Neural progenitor cell (in vitro differentiated cells): ENCODE measurements around the gene CTNNA3. TPM values are rescaled to one million over a fixed set of nuclear protein-coding genes. Genes with fewer than 3 reads are reported as not detected.
A peak's percentile ranks its signal among the peaks of the same experiment; 100 is the strongest.
"Not testable (repeated sequence)": the region's sequence is repeated elsewhere in the genome, so short reads cannot be mapped to it uniquely, and the experiment has no call there.

ENCODE experiments used
- DNase-seq: peaks from one replicate; pipeline ENCODE4 v3.0.0-alpha.2; 2016; ENCODE audit warnings: low spot score
- H2AFZ ChIP-seq: fragments of 200-600 bp; sonication (generic); replicated peaks from 2 replicates; pipeline ENCODE4 v1.6.1; 2016; ENCODE audit warnings: antibody characterized with exemption
- H3F3A ChIP-seq: fragments of 200-600 bp; sonication (generic); 2 replicates; pipeline ENCODE4 v1.6.1; 2016; ENCODE audit warnings: antibody characterized with exemption, low read depth
- H3K27ac ChIP-seq: fragments of 200-600 bp; sonication (generic); 2 replicates; pipeline ENCODE4 v1.5.1; 2016; ENCODE audit warnings: mild to moderate bottlenecking
- H3K27me3 ChIP-seq: fragments of 200-600 bp; sonication (generic); 2 replicates; pipeline ENCODE4 v1.6.1; 2016; ENCODE audit warnings: mild to moderate bottlenecking, moderate library complexity
- H3K36me3 ChIP-seq: fragments of 200-600 bp; sonication (generic); 2 replicates; pipeline ENCODE4 v1.5.1; 2016
- H3K4me1 ChIP-seq: fragments of 200-600 bp; sonication (generic); 2 replicates; pipeline ENCODE4 v1.6.1; 2016; ENCODE audit warnings: mixed run types
- H3K4me2 ChIP-seq: fragments of 200-600 bp; sonication (generic); 2 replicates; pipeline ENCODE4 v1.6.1; 2016
- H3K4me3 ChIP-seq: fragments of 200-600 bp; sonication (generic); 2 replicates; pipeline ENCODE4 v1.5.1; 2016
- H3K79me2 ChIP-seq: fragments of 200-600 bp; sonication (generic); 2 replicates; pipeline ENCODE4 v1.6.1; 2016; ENCODE audit warnings: low read depth
- H3K9ac ChIP-seq: fragments of 200-600 bp; sonication (generic); 2 replicates; pipeline ENCODE4 v1.6.1; 2016
- H3K9me3 ChIP-seq: fragments of 200-600 bp; sonication (generic); 2 replicates; pipeline ENCODE4 v1.5.1; 2016; ENCODE audit warnings: low read depth
- H4K20me1 ChIP-seq: fragments of 200-600 bp; sonication (generic); 2 replicates; pipeline ENCODE4 v1.6.1; 2016; ENCODE audit warnings: low read depth
- H3K27ac Mint-ChIP-seq: 3 replicates; pipeline ENCODE4 v1.8.0; 2021; ENCODE audit warnings: mixed read lengths
- H3K27me3 Mint-ChIP-seq: 2 replicates; pipeline ENCODE4 v1.8.0; 2022; ENCODE audit warnings: low read depth, mild to moderate bottlenecking, inconsistent platforms, moderate library complexity, mixed read lengths; ENCODE audit not compliant: insufficient read depth
- H3K36me3 Mint-ChIP-seq: 3 replicates; pipeline ENCODE4 v1.8.0; 2021; ENCODE audit warnings: mixed read lengths
- H3K4me1 Mint-ChIP-seq: 3 replicates; pipeline ENCODE4 v1.8.0; 2021; ENCODE audit warnings: mixed read lengths
- H3K4me3 Mint-ChIP-seq: 3 replicates; pipeline ENCODE4 v1.8.0; 2021; ENCODE audit warnings: mild to moderate bottlenecking, moderate library complexity, mixed read lengths
- H3K9me3 Mint-ChIP-seq: 3 replicates; pipeline ENCODE4 v1.8.0; 2020; ENCODE audit warnings: mixed read lengths
- EZH2 ChIP-seq: fragments of 200-600 bp; sonication (generic); IDR thresholded peaks from 2 replicates; pipeline ENCODE4 v1.6.1; 2017; ENCODE audit warnings: antibody characterized with exemption, mild to moderate bottlenecking, moderate library complexity
- EZH2phosphoT487 ChIP-seq: fragments of 200-600 bp; sonication (generic); IDR thresholded peaks from 2 replicates; pipeline ENCODE4 v1.6.1; 2017; ENCODE audit warnings: antibody characterized with exemption
- total RNA-seq: library from RNA; depleted of rRNA; stranded (reverse); fragments of >200 nt; gene quantifications from 2 replicates; pipeline ENCODE4 v1.2.3, GENCODE V29; 2015; ENCODE audit warnings: low replicate concordance
- TF ChIP-seq, protein P1 (sequence below): fragments of 200-600 bp; sonication (generic); IDR thresholded peaks from 2 replicates; pipeline ENCODE4 v1.5.1; 2017; ENCODE audit warnings: antibody characterized with exemption, mild to moderate bottlenecking

Gene CTNNA3
- total RNA-seq, 1 donor from 2014 or later, result 12.9 TPM

DNA sequence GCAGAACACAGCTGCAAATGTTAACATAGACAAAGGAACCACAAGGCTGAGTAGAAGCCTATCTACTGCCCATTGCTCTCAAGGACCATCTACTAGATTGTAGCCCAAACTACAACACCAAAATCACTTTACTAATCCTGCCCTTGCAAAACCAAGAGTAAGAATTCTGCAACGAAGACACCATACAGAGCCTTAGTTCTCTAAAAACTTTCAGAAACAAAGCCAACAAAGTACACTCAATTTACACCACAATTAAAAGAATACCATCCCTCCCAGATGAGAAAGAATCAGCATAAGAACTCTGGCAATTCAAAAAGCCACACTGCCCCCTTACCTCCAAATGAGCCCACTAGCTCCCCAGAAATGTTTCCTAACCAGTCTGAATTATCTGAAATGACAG is 294.3 kb downstream of the CTNNA3 start:
- H3K4me1 ChIP-seq, result peaks cover 5% of the 10 kb centered on the region
- H4K20me1 ChIP-seq, result no peaks in the 10 kb centered on the region
- no peak overlapping the region for H3K9ac ChIP-seq
- H2AFZ ChIP-seq, result peak overlapping the region; percentile 87
- H3K4me1 Mint-ChIP-seq, result no peaks in the 10 kb centered on the region
- H3K9me3 ChIP-seq, result no peaks in the 10 kb centered on the region
- H3K79me2 ChIP-seq, result no peaks in the 10 kb centered on the region
- H3K27me3 ChIP-seq, result no peaks in the 10 kb centered on the region
- H3K27ac Mint-ChIP-seq, result no peak overlapping the region
- no peak overlapping the region for H3K27ac ChIP-seq
- no peak overlapping the region for H3K4me3 ChIP-seq
- no peak overlapping the region for H3K4me3 Mint-ChIP-seq
- H3K4me2 ChIP-seq, result peak overlapping the region; percentile 18
- DNase-seq, result no peak
- TF ChIP-seq EZH2 (no peak), EZH2phosphoT487 (no peak)
- TF ChIP-seq, protein P1, sequence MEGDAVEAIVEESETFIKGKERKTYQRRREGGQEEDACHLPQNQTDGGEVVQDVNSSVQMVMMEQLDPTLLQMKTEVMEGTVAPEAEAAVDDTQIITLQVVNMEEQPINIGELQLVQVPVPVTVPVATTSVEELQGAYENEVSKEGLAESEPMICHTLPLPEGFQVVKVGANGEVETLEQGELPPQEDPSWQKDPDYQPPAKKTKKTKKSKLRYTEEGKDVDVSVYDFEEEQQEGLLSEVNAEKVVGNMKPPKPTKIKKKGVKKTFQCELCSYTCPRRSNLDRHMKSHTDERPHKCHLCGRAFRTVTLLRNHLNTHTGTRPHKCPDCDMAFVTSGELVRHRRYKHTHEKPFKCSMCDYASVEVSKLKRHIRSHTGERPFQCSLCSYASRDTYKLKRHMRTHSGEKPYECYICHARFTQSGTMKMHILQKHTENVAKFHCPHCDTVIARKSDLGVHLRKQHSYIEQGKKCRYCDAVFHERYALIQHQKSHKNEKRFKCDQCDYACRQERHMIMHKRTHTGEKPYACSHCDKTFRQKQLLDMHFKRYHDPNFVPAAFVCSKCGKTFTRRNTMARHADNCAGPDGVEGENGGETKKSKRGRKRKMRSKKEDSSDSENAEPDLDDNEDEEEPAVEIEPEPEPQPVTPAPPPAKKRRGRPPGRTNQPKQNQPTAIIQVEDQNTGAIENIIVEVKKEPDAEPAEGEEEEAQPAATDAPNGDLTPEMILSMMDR, result no peak
- no peaks in the 10 kb centered on the region for H3K27me3 Mint-ChIP-seq
- H3F3A ChIP-seq, result no peaks in the 10 kb centered on the region
- no peaks in the 10 kb centered on the region for H3K36me3 ChIP-seq
- H3K36me3 Mint-ChIP-seq, result no peaks in the 10 kb centered on the region
- H3K9me3 Mint-ChIP-seq, result peaks cover 12% of the 10 kb centered on the region

DNA sequence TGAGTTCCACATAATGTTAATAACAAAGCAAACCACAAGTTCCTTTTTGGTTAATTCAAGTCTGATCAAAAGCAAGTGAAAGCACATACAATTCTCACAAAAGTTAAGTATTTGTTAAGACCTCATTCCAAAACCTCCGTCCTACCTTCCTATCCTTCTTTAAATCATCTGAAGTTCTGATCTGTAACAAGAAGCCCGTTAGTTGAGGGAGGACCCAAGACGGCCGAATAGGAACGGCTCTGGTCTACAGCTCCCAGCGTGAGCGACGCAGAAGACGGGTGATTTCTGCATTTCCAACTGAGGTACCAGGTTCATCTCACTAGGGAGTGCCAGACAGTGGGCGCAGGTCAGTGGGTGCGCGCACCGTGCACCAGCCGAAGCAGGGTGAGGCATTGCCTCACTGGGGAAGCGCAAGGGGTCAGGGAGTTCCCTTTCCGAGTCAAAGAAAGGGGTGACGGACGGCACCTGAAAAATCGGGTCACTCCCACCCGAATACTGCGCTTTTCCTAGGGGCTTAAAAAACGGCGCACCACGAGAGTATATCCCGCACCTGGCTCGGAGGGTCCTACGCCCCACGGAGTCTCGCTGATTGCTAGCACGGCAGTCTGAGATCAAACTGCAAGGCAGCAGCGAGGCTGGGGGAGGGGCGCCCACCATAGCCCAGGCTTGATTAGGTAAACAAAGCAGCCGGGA is 309.0 kb downstream of the CTNNA3 start:
- not testable (repeated sequence) for H3K9me3 ChIP-seq, H4K20me1 ChIP-seq, H3K9ac ChIP-seq, H3K9me3 Mint-ChIP-seq, H3K27me3 ChIP-seq, H3K27ac Mint-ChIP-seq, H3K79me2 ChIP-seq, H3K27me3 Mint-ChIP-seq, H3K36me3 Mint-ChIP-seq, H3K36me3 ChIP-seq
- DNase-seq, result peak; percentile 28
- Histone ChIP-seq H3K27ac (peak overlapping the region; percentile 48), H2AFZ (peak overlapping the region; percentile 93), H3F3A (peaks cover 21% of the 10 kb centered on the region), H3K4me2 (peak overlapping the region; percentile 82), H3K4me3 (peak overlapping the region; percentile 86), H3K4me1 (peaks cover 26% of the 10 kb centered on the region)
- Mint-ChIP-seq H3K4me3 (peak overlapping the region; percentile 87), H3K4me1 (peaks cover 20% of the 10 kb centered on the region)

- Histone ChIP-seq H3K36me3 (no peaks in the 10 kb centered on the region), H3F3A (peaks cover 21% of the 10 kb centered on the region), H3K27me3 (no peaks in the 10 kb centered on the region), H3K4me1 (peaks cover 26% of the 10 kb centered on the region), H2AFZ (peak overlapping the region; percentile 93), H3K9ac (no peak overlapping the region), H3K9me3 (no peaks in the 10 kb centered on the region), H3K27ac (no peak overlapping the region), H3K79me2 (no peaks in the 10 kb centered on the region), H3K4me3 (peak overlapping the region; percentile 86), H3K4me2 (peak overlapping the region; percentile 82), H4K20me1 (no peaks in the 10 kb centered on the region)
- H3K27me3 Mint-ChIP-seq, result peaks cover 5% of the 10 kb centered on the region
- DNase-seq, result peak; percentile 41
- H3K27ac Mint-ChIP-seq, result no peak overlapping the region
- no peaks in the 10 kb centered on the region for H3K36me3 Mint-ChIP-seq
- peaks cover 7% of the 10 kb centered on the region for H3K9me3 Mint-ChIP-seq
- peak overlapping the region; percentile 87 for H3K4me3 Mint-ChIP-seq
- TF ChIP-seq EZH2 (no peak), EZH2phosphoT487 (no peak)
- TF ChIP-seq, protein P1, result no peak
- peaks cover 20% of the 10 kb centered on the region for H3K4me1 Mint-ChIP-seq
Observed at GRCh38 chr10:67386260-67386659, 309.7 kb downstream of the CTNNA3 start.

- Histone ChIP-seq H3K4me1 (peaks cover 26% of the 10 kb centered on the region), H3K27me3 (no peaks in the 10 kb centered on the region), H3K4me2 (peak overlapping the region; percentile 82), H3K27ac (no peak overlapping the region), H3K36me3 (no peaks in the 10 kb centered on the region), H3K79me2 (no peaks in the 10 kb centered on the region), H3K4me3 (peak overlapping the region; percentile 86), H3K9me3 (no peaks in the 10 kb centered on the region), H2AFZ (no peak overlapping the region), H3F3A (peaks cover 21% of the 10 kb centered on the region), H3K9ac (no peak overlapping the region), H4K20me1 (no peaks in the 10 kb centered on the region)
- H3K9me3 Mint-ChIP-seq, result peaks cover 7% of the 10 kb centered on the region
- H3K4me1 Mint-ChIP-seq, result peaks cover 20% of the 10 kb centered on the region
- DNase-seq, result peak; percentile 50
- peaks cover 5% of the 10 kb centered on the region for H3K27me3 Mint-ChIP-seq
- TF ChIP-seq EZH2phosphoT487, result no peak
- H3K36me3 Mint-ChIP-seq, result no peaks in the 10 kb centered on the region
- H3K27ac Mint-ChIP-seq, result no peak overlapping the region
- H3K4me3 Mint-ChIP-seq, result no peak overlapping the region
Observed at GRCh38 chr10:67385566-67385965, 310.4 kb downstream of the CTNNA3 start.
